Measurements from ENCODE around the gene LAYN. TPM values are rescaled to one million over a fixed set of nuclear protein-coding genes. Genes with fewer than 3 reads are reported as not detected.
A peak's percentile ranks its signal among the peaks of the same experiment; 100 is the strongest.

LAYN gene
- total and polyA plus RNA-seq, 3 experiments from 2014 or later, result 0.21 to 1.4 (median 0.85) TPM

GRCh38 chr11:111602865-111603610 is 62.5 kb downstream of the LAYN start:
- no peaks in the 10 kb centered on the region for H3K36me3 ChIP-seq (ENCODE audit: insufficient read depth, low read length)
- H3K4me3 ChIP-seq (ENCODE audit: low read length), result peak overlapping the region; percentile 82
- peak; percentile 10 to 57 (median 26) for DNase-seq
- Mint-ChIP-seq H3K27me3 (no peaks in the 10 kb centered on the region), H3K27ac (peak overlapping the region; percentile 96 to 99 (median 98)), H3K36me3 (peaks cover 0 to 7% (median 0%) of the 10 kb centered on the region in 3 donors), H3K4me1 (peaks cover 21 to 32% (median 30%) of the 10 kb centered on the region in 3 donors), H3K9me3 (no peaks in the 10 kb centered on the region), H3K4me3 (peak overlapping the region; percentile 91 to 97 (median 96))
- H3K27ac ChIP-seq (ENCODE audit: low read depth, low read length), result peak overlapping the region; percentile 79
- H3K4me1 ChIP-seq (ENCODE audit: insufficient read depth, low read length), result peaks cover 27% of the 10 kb centered on the region
- ChIA-PET CTCF (interaction anchor here (1.5 to 1.8 kb wide), 2 partner anchors 155 to 166 kb away, joined by 3 to 4 read pairs; no protein-coding TSS in a partner anchor), POLR2A (interaction anchor here (0.7 kb wide), 1 partner anchor 162 kb away, joined by 3 read pairs; no protein-coding TSS in a partner anchor)
- no peaks in the 10 kb centered on the region for H3K9me3 ChIP-seq (ENCODE audit: low read length)
- H3K27me3 ChIP-seq (ENCODE audit: insufficient read depth, low read length, poor library complexity, severe bottlenecking), result no peaks in the 10 kb centered on the region

GRCh38 chr11:111603611-111604130 is 63.2 kb downstream of the LAYN start:
- no peak for DNase-seq
- Mint-ChIP-seq H3K27me3 (no peaks in the 10 kb centered on the region), H3K9me3 (no peaks in the 10 kb centered on the region), H3K4me3 (peak overlapping the region; percentile 91 to 97 (median 96)), H3K27ac (peak overlapping the region; percentile 96 to 99 (median 98)), H3K4me1 (peaks cover 21 to 34% (median 30%) of the 10 kb centered on the region in 3 donors), H3K36me3 (peaks cover 0 to 7% (median 0%) of the 10 kb centered on the region in 3 donors)
- POLR2A ChIA-PET, result no interaction called here
- Histone ChIP-seq H3K27me3 (ENCODE audit: insufficient read depth, low read length, poor library complexity, severe bottlenecking) (no peaks in the 10 kb centered on the region), H3K4me3 (ENCODE audit: low read length) (peak overlapping the region; percentile 82), H3K4me1 (ENCODE audit: insufficient read depth, low read length) (peaks cover 27% of the 10 kb centered on the region), H3K36me3 (ENCODE audit: insufficient read depth, low read length) (no peaks in the 10 kb centered on the region), H3K9me3 (ENCODE audit: low read length) (no peaks in the 10 kb centered on the region), H3K27ac (ENCODE audit: low read depth, low read length) (no peak overlapping the region)
- CTCF ChIA-PET, result interaction anchor here (0.7 to 1.8 kb wide), 12 partner anchors 11 to 239 kb away, joined by 3 to 8 read pairs (median 4); partner anchors contain the start of gene PPP2R1B

GRCh38 chr11:111604392-111605009 is 64.0 kb downstream of the LAYN start:
- H3K4me3 ChIP-seq (ENCODE audit: low read length), result no peak overlapping the region
- peaks cover 21 to 35% (median 30%) of the 10 kb centered on the region in 3 donors for H3K4me1 Mint-ChIP-seq
- peaks cover 0 to 7% (median 0%) of the 10 kb centered on the region in 3 donors for H3K36me3 Mint-ChIP-seq
- no peaks in the 10 kb centered on the region for H3K36me3 ChIP-seq (ENCODE audit: insufficient read depth, low read length)
- H3K4me1 ChIP-seq (ENCODE audit: insufficient read depth, low read length), result peaks cover 27% of the 10 kb centered on the region
- H3K27me3 Mint-ChIP-seq, result no peaks in the 10 kb centered on the region
- POLR2A ChIA-PET, result no interaction called here
- no peak overlapping the region for H3K27ac ChIP-seq (ENCODE audit: low read depth, low read length)
- no peaks in the 10 kb centered on the region for H3K9me3 Mint-ChIP-seq
- DNase-seq, result peak in 2 of 5 donors; percentile 26 to 28
- CTCF ChIA-PET, result interaction anchor here (0.7 to 1.6 kb wide), 11 partner anchors 10 to 238 kb away, joined by 3 to 8 read pairs (median 4); partner anchors contain the start of gene PPP2R1B
- peak overlapping the region in 5 of 7 donors; percentile 1 to 95 (median 6) for H3K4me3 Mint-ChIP-seq
- H3K27me3 ChIP-seq (ENCODE audit: insufficient read depth, low read length, poor library complexity, severe bottlenecking), result no peaks in the 10 kb centered on the region
- no peaks in the 10 kb centered on the region for H3K9me3 ChIP-seq (ENCODE audit: low read length)
- H3K27ac Mint-ChIP-seq, result peak overlapping the region in 5 of 8 donors; percentile 0 to 99 (median 96)

GRCh38 chr11:111605681-111606080 is 65.2 kb downstream of the LAYN start:
- Histone ChIP-seq H3K9me3 (ENCODE audit: low read length) (no peaks in the 10 kb centered on the region), H3K27ac (ENCODE audit: low read depth, low read length) (no peak overlapping the region), H3K4me3 (ENCODE audit: low read length) (no peak overlapping the region), H3K36me3 (ENCODE audit: insufficient read depth, low read length) (no peaks in the 10 kb centered on the region), H3K4me1 (ENCODE audit: insufficient read depth, low read length) (peaks cover 27% of the 10 kb centered on the region), H3K27me3 (ENCODE audit: insufficient read depth, low read length, poor library complexity, severe bottlenecking) (no peaks in the 10 kb centered on the region)
- ChIA-PET CTCF (no interaction called here), POLR2A (interaction anchor here (1.2 kb wide), 1 partner anchor 160 kb away, joined by 3 read pairs; the partner anchor contains the start of gene PPP2R1B)
- Mint-ChIP-seq H3K4me3 (no peak overlapping the region), H3K36me3 (peaks cover 0 to 7% (median 0%) of the 10 kb centered on the region in 3 donors), H3K27me3 (no peaks in the 10 kb centered on the region), H3K9me3 (no peaks in the 10 kb centered on the region), H3K4me1 (peaks cover 21 to 35% (median 30%) of the 10 kb centered on the region in 3 donors), H3K27ac (peak overlapping the region in 1 of 8 donors; percentile 42)
- DNase-seq, result no peak

- POLR2A ChIA-PET, result no interaction called here
- H3K27me3 Mint-ChIP-seq, result no peaks in the 10 kb centered on the region
- H3K36me3 ChIP-seq (ENCODE audit: insufficient read depth, low read length), result no peaks in the 10 kb centered on the region
Observed at GRCh38 chr11:111606986-111607385, 66.5 kb downstream of the LAYN start.

GRCh38 chr11:111607751-111608150 is 67.2 kb downstream of the LAYN start:
- CTCF ChIA-PET, result no interaction called here

More at GRCh38 chr11:111606986-111607385, 66.5 kb downstream of the LAYN start:
- H3K27me3 ChIP-seq (ENCODE audit: insufficient read depth, low read length, poor library complexity, severe bottlenecking), result no peaks in the 10 kb centered on the region
- H3K4me3 ChIP-seq (ENCODE audit: low read length), result no peak overlapping the region
- H3K4me1 ChIP-seq (ENCODE audit: insufficient read depth, low read length), result peaks cover 20% of the 10 kb centered on the region
- DNase-seq, result no peak
- no peaks in the 10 kb centered on the region for H3K9me3 ChIP-seq (ENCODE audit: low read length)
- no peak overlapping the region for H3K27ac ChIP-seq (ENCODE audit: low read depth, low read length)
- no peaks in the 10 kb centered on the region for H3K9me3 Mint-ChIP-seq
- peaks cover 17 to 30% (median 28%) of the 10 kb centered on the region in 3 donors for H3K4me1 Mint-ChIP-seq
- CTCF ChIA-PET, result no interaction called here
- no peak overlapping the region for H3K27ac Mint-ChIP-seq
- H3K4me3 Mint-ChIP-seq, result no peak overlapping the region
- H3K36me3 Mint-ChIP-seq, result peaks cover 0 to 5% (median 0%) of the 10 kb centered on the region in 3 donors

More at GRCh38 chr11:111607751-111608150, 67.2 kb downstream of the LAYN start:
- Histone ChIP-seq H3K4me1 (ENCODE audit: insufficient read depth, low read length) (peaks cover 20% of the 10 kb centered on the region), H3K4me3 (ENCODE audit: low read length) (no peak overlapping the region), H3K36me3 (ENCODE audit: insufficient read depth, low read length) (no peaks in the 10 kb centered on the region), H3K27me3 (ENCODE audit: insufficient read depth, low read length, poor library complexity, severe bottlenecking) (no peaks in the 10 kb centered on the region), H3K9me3 (ENCODE audit: low read length) (no peaks in the 10 kb centered on the region), H3K27ac (ENCODE audit: low read depth, low read length) (no peak overlapping the region)
- peaks cover 17 to 33% (median 30%) of the 10 kb centered on the region in 3 donors for H3K4me1 Mint-ChIP-seq
- no peaks in the 10 kb centered on the region for H3K9me3 Mint-ChIP-seq
- H3K4me3 Mint-ChIP-seq, result no peak overlapping the region
- H3K27ac Mint-ChIP-seq, result no peak overlapping the region
- POLR2A ChIA-PET, result no interaction called here
- no peaks in the 10 kb centered on the region for H3K27me3 Mint-ChIP-seq
- peaks cover 0 to 5% (median 0%) of the 10 kb centered on the region in 3 donors for H3K36me3 Mint-ChIP-seq
- DNase-seq, result no peak

Data from CD8-positive, alpha-beta memory T cell (primary cell).